ENCODE measurements around the gene UBTD2.

DNA sequence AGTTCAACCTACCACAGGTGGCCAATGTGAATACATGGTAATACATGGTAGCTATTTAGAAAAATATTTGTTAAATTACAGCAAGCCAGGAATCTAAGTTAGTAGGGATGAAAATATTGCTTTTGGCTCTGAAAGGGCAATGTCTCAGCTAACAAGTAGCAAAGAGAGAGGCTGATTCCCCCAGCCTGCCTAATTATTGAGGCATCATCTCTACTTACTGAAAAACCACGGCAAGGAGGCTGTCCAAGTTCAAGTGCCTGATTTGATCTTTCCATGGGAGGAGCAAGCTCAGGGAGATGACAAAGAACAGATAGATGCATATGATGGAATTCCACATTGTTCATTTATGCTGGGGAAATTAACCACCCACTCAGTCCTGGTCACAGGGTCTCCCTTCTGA lies 28.7 kb upstream of the UBTD2 start:
- TF ChIP-seq SP1 (IDR thresholded peaks at IDR 0.05) (no peak), TARDBP (IDR thresholded peaks at IDR 0.05) (no peak), L3MBTL2 (conservative IDR thresholded peaks at IDR 0.05) (no peak), HDGF (IDR thresholded peaks at IDR 0.05; ENCODE audit: borderline replicate concordance) (no peak), SUZ12 (IDR thresholded peaks at IDR 0.05) (no peak)

Measured in HEK293T (cell line).